HG03025 (cell line): ENCODE results near the gene HHLA2.

Source experiments
- ATAC-seq: cut with Tn5 transposase; IDR thresholded peaks from one replicate; pipeline ENCODE4 v1.9.1; 2021; ENCODE audit warnings: mild to moderate bottlenecking, moderate library complexity; ENCODE audit not compliant: unreplicated experiment, low FRiP score

The HHLA2 gene

GRCh38 chr3:108412121-108412750, 115.9 kb downstream of the HHLA2 start:
- ATAC-seq, result no peak

DNA sequence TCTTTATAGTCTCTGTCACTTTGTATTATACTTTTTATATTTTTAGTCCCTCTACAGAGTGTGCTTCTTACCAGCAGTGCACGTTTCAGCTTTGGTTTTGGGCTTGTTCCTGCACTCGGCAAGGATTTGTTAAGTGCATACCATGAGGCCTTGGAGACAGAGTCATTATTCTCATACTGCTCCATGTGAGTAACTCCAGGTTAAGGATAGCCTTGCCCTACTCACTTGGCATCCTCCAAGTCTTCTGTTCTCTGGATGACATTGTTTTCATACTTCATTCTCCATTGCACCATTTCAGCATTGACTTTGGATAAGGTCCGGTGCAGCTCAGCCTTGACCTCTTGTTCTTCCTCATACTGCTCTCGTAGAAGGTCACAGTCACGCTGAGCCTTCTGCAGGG, 117.7 kb downstream of the HHLA2 start:
- ATAC-seq, result no peak

GRCh38 chr3:108415661-108416060, 119.3 kb downstream of the HHLA2 start:
- no peak for ATAC-seq

- ATAC-seq, result no peak
Measured at GRCh38 chr3:108416111-108416869, 119.9 kb downstream of the HHLA2 start.

DNA sequence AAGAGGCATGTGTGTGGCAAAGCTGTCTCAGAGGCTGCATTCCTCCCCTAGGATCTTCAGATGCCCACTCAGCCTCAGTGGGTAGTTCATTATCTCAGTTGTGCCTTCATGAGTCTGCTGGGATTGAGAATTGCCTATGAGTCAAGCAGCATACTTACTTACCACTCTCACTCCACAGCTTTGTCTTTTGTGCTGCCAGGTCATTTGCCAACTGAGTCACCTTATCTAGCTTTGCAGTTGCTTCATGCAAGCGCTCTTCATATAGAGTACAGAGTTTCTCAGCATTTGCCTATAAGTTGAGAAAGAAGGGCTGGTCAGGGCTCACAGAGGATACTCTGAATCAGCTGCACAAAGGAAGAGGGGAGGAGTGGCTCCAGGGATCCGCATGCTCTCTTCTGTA, 124.6 kb downstream of the HHLA2 start:
- ATAC-seq, result no peak
